ENCODE data around the gene PLEKHO1. TPM values are rescaled to one million over a fixed set of nuclear protein-coding genes. Genes with fewer than 3 reads are reported as not detected.

PLEKHO1 gene
- polyA plus RNA-seq, 1 donor from 2014 or later: 213 TPM

DNA sequence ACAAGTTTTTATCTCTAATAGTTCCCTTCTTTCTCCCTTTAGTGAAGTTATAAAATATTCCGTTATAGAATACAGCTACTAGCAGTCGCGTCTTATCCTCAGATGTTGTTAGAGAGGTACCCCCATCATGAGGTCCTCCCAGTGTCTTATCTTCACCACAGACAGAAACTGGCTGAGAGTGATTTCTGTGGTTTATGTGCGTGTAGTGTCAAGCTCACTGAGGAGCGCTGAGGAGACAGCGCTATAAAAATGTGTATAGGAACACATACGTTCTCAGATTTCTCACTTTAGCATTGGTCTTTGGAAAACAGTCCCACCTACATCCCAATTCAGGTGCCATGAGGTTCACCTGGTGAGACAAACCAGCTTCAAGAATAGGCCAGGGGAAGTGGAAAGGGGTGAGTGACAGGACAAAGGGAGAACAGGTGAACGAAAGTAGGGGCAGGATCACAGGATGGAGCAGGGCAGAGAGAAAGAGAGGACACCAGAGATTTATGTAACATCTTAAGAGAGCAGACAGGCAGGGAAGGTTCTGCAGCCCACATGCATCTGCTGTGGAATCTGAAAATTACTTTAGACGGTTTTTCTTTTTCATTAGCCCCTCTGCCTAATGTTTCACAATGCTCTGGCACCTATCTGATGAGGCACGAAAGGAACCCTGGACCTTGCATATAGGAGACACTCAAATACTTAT, 2.7 kb upstream of the PLEKHO1 start:
- Histone ChIP-seq H3K36me3 (ENCODE audit: insufficient read depth, low read length) (no peaks in the 10 kb centered on the region), H3K27me3 (ENCODE audit: insufficient read depth, low read depth, low read length) (no peaks in the 10 kb centered on the region), H3K4me3 (ENCODE audit: low read length) (no peak overlapping the region), H3K27ac (ENCODE audit: low read length) (no peak overlapping the region), H3K4me2 (ENCODE audit: low read length) (no peak overlapping the region), H3K79me2 (replicated peaks; ENCODE audit: insufficient read depth, low read length) (peaks cover 41% of the 10 kb centered on the region), H3K9ac (ENCODE audit: low read length) (no peak overlapping the region), H3F3A (ENCODE audit: insufficient read depth, low read length, poor library complexity, severe bottlenecking) (no peaks in the 10 kb centered on the region), H4K20me1 (ENCODE audit: insufficient read depth) (no peaks in the 10 kb centered on the region), H3K9me2 (ENCODE audit: insufficient read depth, low read length) (no peaks in the 10 kb centered on the region), H3K9me3 (ENCODE audit: low read length) (no peaks in the 10 kb centered on the region), H2AFZ (ENCODE audit: low read depth, low read length) (no peak overlapping the region)
- TF ChIP-seq POLR2AphosphoS5 (IDR thresholded peaks at IDR 0.05) (no peak), SMC3 (conservative IDR thresholded peaks at IDR 0.05; ENCODE audit: poor library complexity) (no peak), EP300 (conservative IDR thresholded peaks at IDR 0.05; ENCODE audit: poor library complexity, severe bottlenecking) (no peak), TAF1 (IDR thresholded peaks at IDR 0.05; ENCODE audit: low read depth) (no peak), RAD21 (conservative IDR thresholded peaks at IDR 0.05) (no peak), MXI1 (conservative IDR thresholded peaks at IDR 0.05; ENCODE audit: poor library complexity, severe bottlenecking) (no peak), EZH2 (IDR thresholded peaks at IDR 0.05; ENCODE audit: borderline replicate concordance, insufficient read depth, low read length, poor library complexity, severe bottlenecking) (no peak)
- TF ChIP-seq, protein P1, sequence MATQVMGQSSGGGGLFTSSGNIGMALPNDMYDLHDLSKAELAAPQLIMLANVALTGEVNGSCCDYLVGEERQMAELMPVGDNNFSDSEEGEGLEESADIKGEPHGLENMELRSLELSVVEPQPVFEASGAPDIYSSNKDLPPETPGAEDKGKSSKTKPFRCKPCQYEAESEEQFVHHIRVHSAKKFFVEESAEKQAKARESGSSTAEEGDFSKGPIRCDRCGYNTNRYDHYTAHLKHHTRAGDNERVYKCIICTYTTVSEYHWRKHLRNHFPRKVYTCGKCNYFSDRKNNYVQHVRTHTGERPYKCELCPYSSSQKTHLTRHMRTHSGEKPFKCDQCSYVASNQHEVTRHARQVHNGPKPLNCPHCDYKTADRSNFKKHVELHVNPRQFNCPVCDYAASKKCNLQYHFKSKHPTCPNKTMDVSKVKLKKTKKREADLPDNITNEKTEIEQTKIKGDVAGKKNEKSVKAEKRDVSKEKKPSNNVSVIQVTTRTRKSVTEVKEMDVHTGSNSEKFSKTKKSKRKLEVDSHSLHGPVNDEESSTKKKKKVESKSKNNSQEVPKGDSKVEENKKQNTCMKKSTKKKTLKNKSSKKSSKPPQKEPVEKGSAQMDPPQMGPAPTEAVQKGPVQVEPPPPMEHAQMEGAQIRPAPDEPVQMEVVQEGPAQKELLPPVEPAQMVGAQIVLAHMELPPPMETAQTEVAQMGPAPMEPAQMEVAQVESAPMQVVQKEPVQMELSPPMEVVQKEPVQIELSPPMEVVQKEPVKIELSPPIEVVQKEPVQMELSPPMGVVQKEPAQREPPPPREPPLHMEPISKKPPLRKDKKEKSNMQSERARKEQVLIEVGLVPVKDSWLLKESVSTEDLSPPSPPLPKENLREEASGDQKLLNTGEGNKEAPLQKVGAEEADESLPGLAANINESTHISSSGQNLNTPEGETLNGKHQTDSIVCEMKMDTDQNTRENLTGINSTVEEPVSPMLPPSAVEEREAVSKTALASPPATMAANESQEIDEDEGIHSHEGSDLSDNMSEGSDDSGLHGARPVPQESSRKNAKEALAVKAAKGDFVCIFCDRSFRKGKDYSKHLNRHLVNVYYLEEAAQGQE (IDR thresholded peaks at IDR 0.05; ENCODE audit: borderline replicate concordance): no peak
- TF ChIP-seq, protein P2, sequence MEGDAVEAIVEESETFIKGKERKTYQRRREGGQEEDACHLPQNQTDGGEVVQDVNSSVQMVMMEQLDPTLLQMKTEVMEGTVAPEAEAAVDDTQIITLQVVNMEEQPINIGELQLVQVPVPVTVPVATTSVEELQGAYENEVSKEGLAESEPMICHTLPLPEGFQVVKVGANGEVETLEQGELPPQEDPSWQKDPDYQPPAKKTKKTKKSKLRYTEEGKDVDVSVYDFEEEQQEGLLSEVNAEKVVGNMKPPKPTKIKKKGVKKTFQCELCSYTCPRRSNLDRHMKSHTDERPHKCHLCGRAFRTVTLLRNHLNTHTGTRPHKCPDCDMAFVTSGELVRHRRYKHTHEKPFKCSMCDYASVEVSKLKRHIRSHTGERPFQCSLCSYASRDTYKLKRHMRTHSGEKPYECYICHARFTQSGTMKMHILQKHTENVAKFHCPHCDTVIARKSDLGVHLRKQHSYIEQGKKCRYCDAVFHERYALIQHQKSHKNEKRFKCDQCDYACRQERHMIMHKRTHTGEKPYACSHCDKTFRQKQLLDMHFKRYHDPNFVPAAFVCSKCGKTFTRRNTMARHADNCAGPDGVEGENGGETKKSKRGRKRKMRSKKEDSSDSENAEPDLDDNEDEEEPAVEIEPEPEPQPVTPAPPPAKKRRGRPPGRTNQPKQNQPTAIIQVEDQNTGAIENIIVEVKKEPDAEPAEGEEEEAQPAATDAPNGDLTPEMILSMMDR (IDR thresholded peaks at IDR 0.05; ENCODE audit: poor library complexity, severe bottlenecking): no peak

DNA sequence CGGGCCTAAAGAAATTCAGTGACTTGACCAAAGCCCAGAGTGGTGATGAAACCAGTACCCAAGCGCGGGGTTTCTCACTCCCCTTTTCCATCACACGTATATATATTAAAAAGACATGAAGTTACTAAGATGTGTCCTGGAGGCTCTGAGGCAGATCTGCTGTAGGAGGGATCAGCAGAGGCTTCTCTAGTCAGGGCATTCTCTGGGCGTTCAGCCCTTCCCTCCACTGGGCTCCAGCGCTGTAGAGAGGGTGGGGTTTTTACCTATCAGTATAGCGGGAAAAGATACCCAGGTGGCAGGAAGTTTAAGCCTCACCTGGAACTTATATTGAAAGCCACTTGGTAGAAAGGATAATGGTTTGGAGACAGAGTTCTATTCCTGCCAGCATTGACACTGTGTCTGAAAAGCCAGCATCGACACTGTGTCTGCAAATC, 862 bp upstream of the PLEKHO1 start:
- H3K27ac ChIP-seq (ENCODE audit: low read length): peak overlapping the region; percentile 98
- H4K20me1 ChIP-seq (ENCODE audit: insufficient read depth): peaks cover 2% of the 10 kb centered on the region
- peaks cover 59% of the 10 kb centered on the region for H3K79me2 ChIP-seq (replicated peaks; ENCODE audit: insufficient read depth, low read length)
- no peaks in the 10 kb centered on the region for H3F3A ChIP-seq (ENCODE audit: insufficient read depth, low read length, poor library complexity, severe bottlenecking)
- peak overlapping the region; percentile 98 for H3K9ac ChIP-seq (ENCODE audit: low read length)
- no peaks in the 10 kb centered on the region for H3K9me2 ChIP-seq (ENCODE audit: insufficient read depth, low read length)
- H3K4me2 ChIP-seq (ENCODE audit: low read length): peak overlapping the region; percentile 94
- H3K9me3 ChIP-seq (ENCODE audit: low read length): no peaks in the 10 kb centered on the region
- H3K36me3 ChIP-seq (ENCODE audit: insufficient read depth, low read length): peaks cover 5% of the 10 kb centered on the region
- H3K4me3 ChIP-seq (ENCODE audit: low read length): peak overlapping the region; percentile 91
- TF ChIP-seq MXI1 (conservative IDR thresholded peaks at IDR 0.05; ENCODE audit: poor library complexity, severe bottlenecking) (no peak), RAD21 (conservative IDR thresholded peaks at IDR 0.05) (no peak)
- no peak overlapping the region for H2AFZ ChIP-seq (ENCODE audit: low read depth, low read length)
- H3K27me3 ChIP-seq (ENCODE audit: insufficient read depth, low read depth, low read length): no peaks in the 10 kb centered on the region
